NCI-H2081 treated with DMSO at 0.1 percent for 48 hours (cell line): ENCODE data around the gene PPP1R9A.

Experiments
- DNase-seq: peaks from one replicate; lab custom pipeline; 2025; lab: John Stamatoyannopoulos, UW

PPP1R9A gene

GRCh38 chr7:95035295-95035694, 127.9 kb downstream of the PPP1R9A start:
- DNase-seq = no peak

DNA sequence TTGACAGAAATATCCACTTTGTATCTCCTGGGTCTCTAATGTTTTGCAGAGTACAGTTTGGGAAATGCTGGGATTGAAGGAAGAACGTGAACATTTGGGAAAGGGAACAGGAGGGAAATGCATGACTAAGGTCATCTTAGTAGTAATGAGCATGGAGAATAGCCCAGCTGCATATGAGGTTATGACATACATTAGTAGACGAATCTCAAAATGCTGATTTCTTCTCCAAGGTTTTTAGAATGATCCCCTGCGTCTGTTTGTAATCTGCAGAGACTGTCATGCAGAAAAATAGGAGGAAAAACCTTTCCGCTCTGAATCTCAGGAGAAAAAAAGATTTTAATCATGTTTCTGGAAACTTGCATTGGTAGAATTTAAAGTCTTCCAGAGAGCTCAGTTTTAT, 133.6 kb downstream of the PPP1R9A start:
- DNase-seq = no peak

DNA sequence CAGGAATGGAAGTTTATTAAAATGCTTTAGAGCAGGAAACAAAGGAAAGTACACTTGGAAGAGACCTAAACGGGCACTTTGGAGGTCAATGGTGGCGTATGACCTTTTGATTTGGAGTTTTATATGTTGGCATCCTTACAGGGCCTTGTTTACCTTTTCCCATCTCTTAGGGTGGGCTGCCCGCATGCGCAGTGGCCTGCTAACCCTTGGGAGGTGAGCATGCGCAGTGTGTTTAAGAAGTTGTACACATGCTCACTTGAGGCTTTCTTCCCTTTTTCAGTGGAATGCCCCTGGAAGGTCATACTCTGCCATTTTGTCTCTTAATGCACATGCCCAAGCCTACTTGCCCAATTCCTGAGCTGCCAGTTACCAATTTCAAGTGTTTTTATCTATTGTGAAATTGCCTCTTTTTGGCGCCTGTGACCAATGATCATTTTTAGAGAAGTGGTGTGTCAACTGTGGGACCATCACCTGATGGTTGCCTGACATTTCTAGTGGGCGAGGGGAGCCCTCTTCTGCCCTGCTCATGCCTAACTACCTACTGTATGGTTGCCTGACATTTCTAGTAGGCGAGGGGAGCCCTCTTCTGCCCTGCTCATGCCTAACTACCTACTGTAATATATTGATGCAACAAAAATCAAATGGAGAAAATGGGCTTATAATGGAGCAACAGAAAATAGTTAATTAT, 138.0 kb downstream of the PPP1R9A start:
- no peak for DNase-seq

DNA sequence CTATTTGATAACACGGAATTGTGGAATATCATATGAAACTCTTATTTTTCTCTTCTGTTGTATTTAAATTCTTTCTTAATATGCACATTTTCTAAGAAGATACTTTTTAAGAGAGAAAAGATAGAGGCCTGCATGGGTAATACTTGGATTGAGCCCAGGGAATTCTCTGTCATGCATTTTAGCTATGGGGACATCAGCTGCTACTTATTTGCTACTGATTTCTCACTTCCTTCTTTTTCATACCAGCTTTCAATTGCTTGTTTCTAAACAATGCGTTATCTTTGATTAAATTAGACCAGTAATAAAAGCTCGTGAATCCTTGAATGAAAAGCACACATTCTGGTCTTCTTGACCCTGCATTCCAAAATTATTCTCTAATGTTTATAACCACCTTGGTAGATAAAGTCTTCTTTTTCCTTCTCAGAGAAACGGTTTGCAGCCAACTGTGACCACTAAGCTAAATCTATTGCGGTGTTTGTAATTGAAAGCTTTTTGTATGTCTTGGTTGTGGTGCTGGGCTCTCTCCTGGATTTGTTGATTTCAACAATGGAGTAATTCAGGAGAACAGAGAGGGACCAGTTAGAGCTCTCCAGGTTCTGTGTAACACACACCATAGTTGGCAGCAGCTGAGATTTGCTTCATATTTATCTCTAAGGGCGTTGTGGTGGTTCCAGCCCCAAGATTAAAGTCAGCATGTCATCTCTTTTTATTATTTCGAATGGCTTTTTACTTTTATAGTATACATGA, 139.3 kb downstream of the PPP1R9A start:
- peak; percentile 54 for DNase-seq

DNA sequence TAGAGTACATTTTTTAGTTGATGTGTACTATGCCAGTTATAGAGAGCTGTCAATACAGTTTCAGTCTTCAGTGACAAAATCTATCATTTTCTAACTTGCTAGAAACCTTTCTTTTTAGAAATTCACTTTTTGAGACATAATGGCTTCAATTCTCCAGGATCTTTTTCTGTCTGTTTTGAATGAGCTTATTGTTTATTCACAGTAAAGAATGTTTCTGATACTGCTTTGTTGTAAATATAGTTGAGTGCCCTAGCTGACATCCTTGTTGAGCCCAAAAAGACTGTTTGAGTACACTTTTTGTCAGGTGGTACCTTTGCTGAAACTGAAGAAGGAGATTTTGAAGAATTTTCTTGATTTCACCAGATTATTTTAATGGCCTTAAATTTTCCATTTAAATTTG, 139.9 kb downstream of the PPP1R9A start:
- no peak for DNase-seq

DNA sequence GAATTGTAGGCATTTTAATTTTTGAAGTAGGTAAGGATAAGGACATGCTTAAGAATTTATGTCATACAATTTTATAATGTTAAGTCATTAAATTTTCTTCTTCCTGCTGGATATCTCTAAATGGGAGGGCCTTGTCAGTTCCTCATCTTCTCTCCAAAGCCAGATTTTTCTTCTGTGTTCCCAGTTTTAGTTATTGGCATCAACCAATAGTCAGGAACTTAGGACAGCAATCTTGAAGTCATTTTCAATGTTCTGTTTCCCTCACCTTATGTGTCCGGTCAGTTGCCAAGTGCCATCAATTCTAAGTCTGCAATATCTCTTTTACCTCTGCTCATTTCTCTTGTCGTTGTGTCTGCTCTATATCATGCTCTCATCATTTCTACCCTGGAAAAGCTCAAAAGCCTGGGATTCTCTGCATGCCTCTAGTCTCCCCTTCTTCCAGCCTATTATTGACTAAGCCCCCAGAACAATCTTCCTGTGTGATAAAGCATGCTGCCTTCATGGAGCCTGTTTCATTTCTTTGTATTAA, 145.2 kb downstream of the PPP1R9A start:
- no peak for DNase-seq

- no peak for DNase-seq
These were observed 147.0 kb downstream of the PPP1R9A start for GRCh38 chr7:95054386-95054785.

DNA sequence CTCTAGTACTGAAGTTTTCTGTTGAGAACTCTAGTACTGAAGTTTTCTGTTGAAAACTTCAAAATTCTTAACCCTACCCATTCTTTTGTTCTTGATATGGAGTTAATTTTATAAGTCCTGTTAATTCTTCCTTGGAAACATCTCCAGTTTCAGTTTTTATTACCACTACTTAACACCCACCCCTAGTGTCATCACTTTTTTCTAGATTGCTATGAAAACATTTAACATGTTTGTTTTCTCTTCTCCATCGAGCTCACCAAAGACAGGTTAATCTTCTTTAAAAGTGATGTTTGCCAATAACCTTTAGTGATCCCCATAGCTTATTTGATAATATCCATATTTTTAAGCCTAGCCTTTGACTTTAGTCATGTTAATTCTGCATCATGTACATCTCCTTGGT, 147.9 kb downstream of the PPP1R9A start:
- no peak for DNase-seq

GRCh38 chr7:95056107-95056739, 148.8 kb downstream of the PPP1R9A start:
- no peak for DNase-seq

DNA sequence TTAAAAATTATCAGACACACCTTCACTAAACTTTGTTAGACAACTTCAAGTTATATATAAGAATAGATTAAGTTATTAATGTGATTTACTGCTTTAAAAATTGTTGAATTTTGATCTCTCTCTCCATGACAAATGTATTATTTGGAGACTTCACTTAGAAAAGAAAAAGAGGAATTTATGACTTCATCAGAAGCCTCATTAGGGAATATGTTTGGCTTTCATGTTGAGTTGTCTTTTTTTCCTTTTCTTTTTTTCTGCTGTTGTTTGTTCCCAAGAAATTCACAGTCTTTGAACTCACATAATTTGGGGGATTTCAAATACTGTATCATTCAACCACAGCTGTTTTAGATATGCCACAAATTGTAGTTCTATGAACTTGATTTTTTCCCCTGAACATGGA, 149.5 kb downstream of the PPP1R9A start:
- no peak for DNase-seq

DNA sequence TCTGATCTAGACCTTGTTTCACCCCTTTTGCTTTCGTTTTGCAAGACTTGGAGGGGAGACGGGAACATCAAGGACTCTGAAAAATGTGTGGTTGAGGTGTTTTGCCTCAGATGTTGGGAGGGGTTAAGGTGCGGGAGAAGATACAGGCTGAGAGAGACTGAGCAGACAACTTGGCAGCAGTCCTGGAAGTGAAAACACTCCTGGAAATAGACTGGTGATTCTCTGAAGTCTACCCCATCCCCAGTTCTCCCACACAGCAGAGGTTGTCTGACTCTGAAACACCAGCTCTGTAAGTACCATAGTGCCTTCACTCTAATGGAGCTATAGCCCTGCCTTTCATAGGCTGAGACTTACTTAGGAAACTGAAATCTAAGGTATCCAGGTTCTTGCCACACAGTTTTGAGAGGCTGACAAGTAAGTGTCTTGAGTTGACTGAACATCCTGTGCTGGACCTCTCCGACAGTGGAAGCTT, 152.5 kb downstream of the PPP1R9A start:
- DNase-seq = no peak

DNA sequence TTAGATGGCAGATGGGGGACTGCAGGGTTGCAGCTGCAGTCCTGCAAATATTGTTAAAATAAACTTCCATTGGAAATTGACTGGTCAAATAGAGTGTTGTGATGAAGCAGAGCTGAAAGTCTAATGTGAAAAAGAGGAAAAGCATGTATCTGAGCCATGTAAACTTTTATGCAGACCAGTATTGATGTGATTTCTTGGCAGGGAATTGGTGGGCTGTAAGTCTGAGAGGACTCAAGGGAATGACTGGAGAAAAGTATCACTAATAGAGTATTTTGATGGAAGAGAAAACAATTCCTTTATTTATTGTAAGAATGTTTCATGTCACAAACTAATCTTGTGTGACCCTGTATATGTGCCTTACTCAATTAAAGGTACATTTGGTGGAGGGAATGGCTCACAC, 155.5 kb downstream of the PPP1R9A start:
- no peak for DNase-seq

GRCh38 chr7:95066737-95067530, 159.5 kb downstream of the PPP1R9A start:
- no peak for DNase-seq

- DNase-seq = no peak
These were observed 181.3 kb downstream of the PPP1R9A start for GRCh38 chr7:95088536-95089215.

GRCh38 chr7:95089414-95090315, 182.3 kb downstream of the PPP1R9A start:
- DNase-seq = no peak

DNA sequence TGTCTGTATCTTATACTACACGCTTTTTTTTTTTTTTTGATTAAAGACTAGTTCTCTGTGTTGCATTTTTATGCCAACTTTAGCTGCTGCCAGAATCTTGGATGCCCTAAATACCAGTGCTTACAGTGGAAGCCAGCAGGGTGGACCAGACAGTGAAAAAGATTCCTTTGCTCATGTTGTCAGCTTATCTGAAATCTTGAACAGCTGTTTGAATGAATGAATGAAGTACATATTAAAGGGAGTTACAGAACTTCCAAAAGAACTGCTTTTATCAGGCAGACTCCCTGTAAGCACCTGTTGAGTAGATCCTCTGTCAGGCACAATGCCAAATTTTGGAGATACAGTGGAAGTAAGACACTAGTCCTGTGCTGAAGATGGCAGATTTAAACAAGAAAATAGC, 184.9 kb downstream of the PPP1R9A start:
- DNase-seq = no peak

- DNase-seq = no peak
These were observed 188.0 kb downstream of the PPP1R9A start for GRCh38 chr7:95095259-95095965.

DNA sequence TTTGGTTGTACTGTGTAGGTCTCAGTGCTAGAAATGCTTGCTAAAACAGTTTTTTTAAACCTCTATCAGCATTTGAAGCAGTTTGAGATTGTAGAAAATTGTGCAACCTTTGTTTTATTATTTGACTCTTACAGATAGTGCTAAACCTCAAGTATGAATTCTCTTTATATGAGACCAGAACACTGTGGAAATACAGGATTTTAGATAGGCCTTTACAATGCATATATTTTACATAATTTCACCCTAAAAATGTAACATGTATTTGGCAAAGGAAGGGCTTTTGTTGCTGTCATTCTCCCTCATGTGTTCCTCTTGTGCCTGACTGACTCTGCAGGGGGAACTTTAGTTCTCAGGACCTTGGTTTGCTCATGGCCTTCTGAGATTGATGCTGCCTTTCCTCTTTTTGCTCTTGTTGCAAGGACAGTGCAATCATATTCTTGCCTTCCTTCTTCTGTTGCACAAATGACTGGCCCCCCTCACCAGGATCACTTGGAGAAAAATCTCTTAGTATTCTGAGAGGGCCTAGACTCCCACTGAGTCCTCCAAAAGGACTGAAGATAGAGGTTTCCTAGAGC, 188.7 kb downstream of the PPP1R9A start:
- DNase-seq = no peak

GRCh38 chr7:95097291-95097690, 189.9 kb downstream of the PPP1R9A start:
- no peak for DNase-seq
